Measurements from ENCODE around the gene CYB5A. TPM values are rescaled to one million over a fixed set of nuclear protein-coding genes. Genes with fewer than 3 reads are reported as not detected.
A peak's percentile ranks its signal among the peaks of the same experiment; 100 is the strongest.

The CYB5A gene
- total and polyA plus RNA-seq, 2 of the 8 experiments (the other 6 are each of a cell fraction or from before 2014, with no cell fraction given), result 154 to 195 TPM

GRCh38 chr18:74284980-74285355 is 6.8 kb downstream of the CYB5A start:
- Histone ChIP-seq H2BK120ac (replicated peaks; ENCODE audit: low read depth, low read length) (no peak overlapping the region), H3K18ac (ENCODE audit: extremely low read depth, low read length) (no peak overlapping the region), H4K8ac (ENCODE audit: extremely low read depth, insufficient read depth, low read length) (no peak overlapping the region), H2AK5ac (ENCODE audit: low read depth, low read length) (no peak overlapping the region), H3K4me3 (ENCODE audit: extremely low read depth in 1 of 4, insufficient read depth in 2 of 4, low read depth in 3 of 4, low read length in 4 of 4) (no peak overlapping the region), H3K4ac (replicated peaks; ENCODE audit: insufficient read length, low read depth, low read length) (no peak overlapping the region), H3K79me2 (ENCODE audit: control insufficient read depth in 1 of 2, insufficient read depth in 2 of 2, low read length in 2 of 2) (peaks cover 12 to 80% of the 10 kb centered on the region in 2 experiments), H4K5ac (ENCODE audit: insufficient read length, low read depth, low read length) (no peak overlapping the region), H3K9me3 (ENCODE audit: insufficient read depth in 2 of 2, low read depth in 1 of 2, low read length in 1 of 2) (no peaks in the 10 kb centered on the region), H3K14ac (ENCODE audit: insufficient read length) (no peak overlapping the region), H3K23me2 (ENCODE audit: low read depth, low read length) (peaks cover 6% of the 10 kb centered on the region; the same call in 1 of the 2 replicates), H2BK5ac (ENCODE audit: low read depth, low read length) (peak overlapping the region; percentile 74; the same call in 1 of the 2 replicates), H3K4me1 (replicated peaks in 1 of 4; ENCODE audit: control insufficient read depth in 3 of 4, insufficient read depth in 4 of 4, low read length in 3 of 4) (peaks cover 25 to 53% (median 39%) of the 10 kb centered on the region in 4 experiments), H4K91ac (replicated peaks; ENCODE audit: insufficient read length, low read length) (no peak overlapping the region), H3K27me3 (replicated peaks in 1 of 4; ENCODE audit: control insufficient read depth in 3 of 4, extremely low read depth in 1 of 4, insufficient read depth in 3 of 4, low read length in 3 of 4) (no peaks in the 10 kb centered on the region), H3K9ac (replicated peaks in 1 of 4; ENCODE audit: extremely low read depth in 1 of 4, low read depth in 3 of 4, low read length in 3 of 4) (no peak overlapping the region), H2AFZ (ENCODE audit: low read length) (no peak overlapping the region), H2BK20ac (ENCODE audit: low read length) (peak overlapping the region; percentile 23; the same call in 1 of the 2 replicates), H3K27ac (ENCODE audit: low read depth, low read length) (no peak overlapping the region), H3K23ac (ENCODE audit: insufficient read length) (no peak overlapping the region), H3K56ac (replicated peaks; ENCODE audit: insufficient read length, low read depth, low read length) (no peak overlapping the region), H3K4me2 (ENCODE audit: insufficient read depth in 1 of 2, low read depth in 2 of 2, low read length in 2 of 2) (no peak overlapping the region; a peak in 1 of 4 replicates), H3K79me1 (ENCODE audit: low read depth, low read length) (peaks cover 15% of the 10 kb centered on the region), H2BK12ac (ENCODE audit: low read depth, low read length) (no peak overlapping the region; the same call in 1 of the 2 replicates), H2BK15ac (ENCODE audit: low read length) (no peak overlapping the region), H4K20me1 (replicated peaks in 1 of 2; ENCODE audit: control insufficient read depth in 1 of 2, insufficient read depth in 2 of 2, low read length in 2 of 2) (no peaks in the 10 kb centered on the region), H3K36me3 (ENCODE audit: control insufficient read depth in 2 of 4, insufficient read depth in 4 of 4, low read length in 3 of 4) (no peaks in the 10 kb centered on the region)
- ChIA-PET CTCF (ENCODE audit: partially characterized antibody) (interaction anchor here (0.6 to 1.6 kb wide), 6 partner anchors 10 to 88 kb away, joined by 3 to 9 read pairs (median 4); no protein-coding TSS in a partner anchor), POLR2A (ENCODE audit: partially characterized antibody) (interaction anchor here (1.4 to 2.4 kb wide), 2 partner anchors 10 to 11 kb away, joined by 5 to 6 read pairs; no protein-coding TSS in a partner anchor)
- 100% methylated on average over 1 of the region's 1 CpG; no CpG with 5 or more reads in 1 of the 2 experiments for WGBS, 2 experiments (ENCODE audit: extremely low coverage in 1 of 2, insufficient coverage in 1 of 2, insufficient read length in 1 of 2, insufficient replicate concordance in 2 of 2, low coverage in 1 of 2, low lambda C conversion rate in 2 of 2, missing lambda C conversion rate in 1 of 2)
- no peak for FAIRE-seq
- no peak for DNase-seq (ENCODE audit: low read depth in 1 of 2, low spot score in 2 of 2)
- TF ChIP-seq MAFK (IDR thresholded peaks at IDR 0.05; ENCODE audit: low read depth, low read length) (no peak), TEAD4 (IDR thresholded peaks at IDR 0.05; ENCODE audit: low read depth, low read length) (no peak), RNF2 (IDR thresholded peaks at IDR 0.05; ENCODE audit: borderline replicate concordance, low read depth, low read length, missing control alignments, poor library complexity, severe bottlenecking) (no peak), POLR2A (IDR thresholded peaks at IDR 0.05; ENCODE audit: control extremely low read depth in 1 of 2, low read depth in 2 of 2, low read length in 2 of 2) (no peak), GTF2F1 (IDR thresholded peaks at IDR 0.05; ENCODE audit: borderline replicate concordance, low read depth, low read length) (no peak), TCF12 (IDR thresholded peaks at IDR 0.05; ENCODE audit: low read depth, low read length) (no peak), SP2 (IDR thresholded peaks at IDR 0.05; ENCODE audit: low read length) (no peak)

Data from H1 (cell line).